RWPE2 (cell line): ENCODE data around the gene ZNF777.

Experiments used
- ATAC-seq: fragments of 200-7000 bp; cut with Tn5 transposase; 3 replicates; pipeline ENCODE4 v1.9.1; 2021; ENCODE audit warnings: low read depth
- DNase-seq: peaks from one replicate; pipeline ENCODE4 v3.0.0-alpha.2; 2020; ENCODE audit warnings: low spot score
- H3K27ac ChIP-seq: fragments of 450-650 bp; 2 replicates; pipeline ENCODE4 v1.5.1; 2017; ENCODE audit warnings: mild to moderate bottlenecking; ENCODE audit not compliant: poor library complexity, severe bottlenecking
- H3K27me3 ChIP-seq: fragments of 250-450 bp; sonication (Bioruptor Pico); 2 replicates; pipeline ENCODE4 v1.5.1; 2021; ENCODE audit warnings: mild to moderate bottlenecking, moderate library complexity; ENCODE audit not compliant: insufficient read depth, poor library complexity, severe bottlenecking
- H3K36me3 ChIP-seq: fragments of 250-450 bp; sonication (Bioruptor Pico); 2 replicates; pipeline ENCODE4 v1.5.1; 2020; ENCODE audit warnings: low read depth, mild to moderate bottlenecking, moderate library complexity
- H3K4me1 ChIP-seq: fragments of 250-450 bp; sonication (Bioruptor Pico); 2 replicates; pipeline ENCODE4 v1.5.1; 2021; ENCODE audit warnings: mild to moderate bottlenecking, moderate library complexity; ENCODE audit not compliant: insufficient read depth, poor library complexity, severe bottlenecking
- H3K4me3 ChIP-seq: fragments of 250-450 bp; sonication (Bioruptor Pico); 2 replicates; pipeline ENCODE4 v1.5.1; 2021; ENCODE audit warnings: mild to moderate bottlenecking, moderate library complexity; ENCODE audit not compliant: severe bottlenecking
- H3K9me3 ChIP-seq: fragments of 250-450 bp; sonication (Bioruptor Pico); 2 replicates; pipeline ENCODE4 v1.5.1; 2021; ENCODE audit warnings: mild to moderate bottlenecking, moderate library complexity; ENCODE audit not compliant: severe bottlenecking
- CTCF ChIP-seq: fragments of 450-650 bp; IDR thresholded peaks from one replicate; pipeline ENCODE4 v1.5.1; 2017; ENCODE audit warnings: mild to moderate bottlenecking, moderate library complexity; ENCODE audit not compliant: poor library complexity, severe bottlenecking

The ZNF777 gene

DNA sequence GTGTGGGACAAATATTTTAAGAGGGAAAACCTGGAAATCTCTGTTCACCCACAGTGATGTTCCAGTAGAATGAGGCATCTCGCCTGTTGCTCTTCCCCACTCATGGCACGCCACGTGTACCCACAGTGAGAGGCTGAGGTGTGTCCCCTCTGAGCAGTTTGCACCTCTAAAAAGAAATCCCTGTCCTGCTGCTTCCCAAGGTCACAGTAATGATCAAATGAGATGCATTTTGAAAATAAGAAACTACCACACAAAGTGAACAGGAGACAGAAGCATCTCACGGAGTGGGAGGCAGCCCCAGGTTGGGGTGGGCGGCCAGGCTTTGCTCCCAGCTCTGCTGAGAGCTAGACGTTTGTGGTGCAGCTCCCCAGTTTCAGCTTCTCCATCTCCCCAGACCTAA lies 12.4 kb upstream of the ZNF777 start:
- H3K4me3 ChIP-seq = no peak overlapping the region
- H3K4me1 ChIP-seq = no peaks in the 10 kb centered on the region
- no peak overlapping the region for H3K27ac ChIP-seq
- H3K36me3 ChIP-seq = peaks cover 26% of the 10 kb centered on the region
- H3K9me3 ChIP-seq = no peaks in the 10 kb centered on the region
- TF ChIP-seq CTCF = no peak
- DNase-seq (no peak), ATAC-seq (no peak)
- H3K27me3 ChIP-seq = no peaks in the 10 kb centered on the region

DNA sequence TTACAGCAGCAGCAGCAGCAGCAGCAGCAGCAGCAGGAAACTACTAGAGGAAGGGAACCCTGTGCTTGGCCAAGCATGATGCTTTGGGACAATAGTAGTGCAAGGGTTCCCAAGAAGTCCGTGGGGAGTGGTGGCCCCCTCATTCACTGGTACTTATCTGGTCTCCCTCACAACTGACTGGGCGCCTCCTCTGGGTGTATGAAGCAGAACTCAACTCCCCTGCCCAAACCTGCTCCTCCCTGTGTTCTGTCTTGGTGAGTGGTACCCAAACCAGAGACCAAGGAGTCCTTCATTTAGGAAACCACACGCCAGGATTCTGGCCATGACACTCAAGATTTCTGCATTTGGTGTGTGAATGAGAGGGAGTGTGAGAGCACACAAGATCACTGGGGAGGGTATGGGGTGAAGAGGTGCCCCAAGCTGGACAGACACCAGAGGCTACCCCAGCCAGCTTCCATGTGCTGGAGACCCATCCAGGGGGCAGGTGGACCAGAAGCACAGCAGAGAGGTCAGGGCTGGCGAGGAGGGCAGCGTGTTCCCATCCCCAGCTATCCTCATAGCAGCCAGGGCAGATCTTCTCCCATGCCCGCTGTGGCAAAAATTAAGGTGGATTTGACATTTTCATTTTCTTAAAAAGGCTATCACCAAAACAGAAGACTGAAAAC lies 10.6 kb upstream of the ZNF777 start:
- Histone ChIP-seq H3K9me3 (peaks cover 4% of the 10 kb centered on the region), H3K4me1 (no peaks in the 10 kb centered on the region), H3K4me3 (no peak overlapping the region), H3K27me3 (no peaks in the 10 kb centered on the region), H3K36me3 (peaks cover 26% of the 10 kb centered on the region), H3K27ac (no peak overlapping the region)
- DNase-seq (no peak), ATAC-seq (no peak)
- no peak for TF ChIP-seq CTCF

DNA sequence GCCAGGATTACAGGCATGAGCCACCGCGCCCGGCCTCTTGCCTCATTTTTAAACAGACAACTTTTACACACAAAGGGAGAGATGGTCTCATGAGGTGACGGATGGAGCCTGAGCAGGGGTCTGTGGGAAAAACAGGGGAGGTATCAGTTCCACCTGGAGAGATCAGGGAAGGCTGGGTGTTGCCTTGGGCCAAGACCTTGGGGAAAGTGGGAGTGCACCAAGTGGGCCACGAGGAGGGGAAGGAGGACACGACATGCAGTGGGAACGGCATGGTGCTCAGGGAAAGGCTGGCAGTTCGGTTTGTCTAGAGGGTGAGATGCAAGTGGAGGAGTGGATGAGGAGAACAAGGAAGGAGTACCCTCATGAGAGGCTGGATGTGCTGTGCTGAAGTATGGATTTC lies 8.9 kb upstream of the ZNF777 start:
- no peak for ATAC-seq
- H3K4me1 ChIP-seq = no peaks in the 10 kb centered on the region
- TF ChIP-seq CTCF = no peak

GRCh38 chr7:149468208-149468607 lies 7.3 kb upstream of the ZNF777 start:
- no peak for TF ChIP-seq CTCF
- Histone ChIP-seq H3K4me1 (no peaks in the 10 kb centered on the region), H3K36me3 (peaks cover 8% of the 10 kb centered on the region; the same call in 1 of the 2 replicates), H3K27ac (no peak overlapping the region), H3K9me3 (peaks cover 4% of the 10 kb centered on the region), H3K4me3 (no peak overlapping the region), H3K27me3 (no peaks in the 10 kb centered on the region)
- no peak for ATAC-seq
- no peak for DNase-seq

More for the DNA sequence above, 8.9 kb upstream of the ZNF777 start:
- DNase-seq = no peak
- Histone ChIP-seq H3K4me3 (no peak overlapping the region), H3K9me3 (peaks cover 4% of the 10 kb centered on the region), H3K27ac (no peak overlapping the region), H3K36me3 (peaks cover 15% of the 10 kb centered on the region), H3K27me3 (no peaks in the 10 kb centered on the region)

GRCh38 chr7:149467321-149467859 lies 6.5 kb upstream of the ZNF777 start:
- H3K27ac ChIP-seq = no peak overlapping the region
- no peaks in the 10 kb centered on the region for H3K27me3 ChIP-seq
- TF ChIP-seq CTCF = no peak
- H3K36me3 ChIP-seq = peaks cover under 1% of the 10 kb centered on the region; the same call in 1 of the 2 replicates
- no peak overlapping the region for H3K4me3 ChIP-seq
- ATAC-seq (no peak), DNase-seq (no peak)
- H3K9me3 ChIP-seq = peaks cover 4% of the 10 kb centered on the region
- H3K4me1 ChIP-seq = no peaks in the 10 kb centered on the region
